Transverse colon (tissue), 4 donors: Measurements from ENCODE around the gene HSPG2. TPM values are rescaled to one million over a fixed set of nuclear protein-coding genes. Genes with fewer than 3 reads are reported as not detected.
"Not testable (repeated sequence)": the region's sequence is repeated elsewhere in the genome, so short reads cannot be mapped to it uniquely, and the experiment has no call there.

ENCODE experiments used
- DNase-seq: peaks from one replicate; pipeline ENCODE4 v3.0.0-alpha.2; 2019
- H3K27ac ChIP-seq, 4 donors: fragments of 200-600 bp; sonication (generic); 2 replicates each; pipeline ENCODE4 v1.5.1; 2016 to 2018; ENCODE audit warnings: inconsistent platforms in 4 of 4
- H3K27me3 ChIP-seq: fragments of 200-600 bp; sonication (generic); 2 replicates; pipeline ENCODE4 v1.5.1; 2017; ENCODE audit warnings: inconsistent platforms
- H3K36me3 ChIP-seq, 4 donors: fragments of 200-600 bp; sonication (generic); 2 replicates each; pipeline ENCODE4 v1.5.1; 2017 to 2019; ENCODE audit warnings: inconsistent platforms in 4 of 4
- H3K4me1 ChIP-seq, 4 donors: fragments of 200-600 bp; sonication (generic); 2 replicates each; pipeline ENCODE4 v1.5.1; 2017 to 2020; ENCODE audit warnings: inconsistent platforms in 4 of 4
- H3K4me3 ChIP-seq, 4 donors: fragments of 200-600 bp; sonication (generic); 1 replicate in 1 of 4; 2 replicates in 3 of 4; pipeline versions ENCODE4 v1.5.1 to v1.6.1; 2017 to 2019; ENCODE audit warnings: inconsistent platforms in 4 of 4
- H3K9me3 ChIP-seq, 2 donors: fragments of 200-600 bp; sonication (generic); 2 replicates each; pipeline ENCODE4 v1.5.1; 2017 to 2019; ENCODE audit warnings: inconsistent platforms in 2 of 2
- POLR2AphosphoS5 ChIP-seq, 3 donors: sonication (generic); formaldehyde crosslinking; IDR thresholded peaks; one replicate each; pipeline ENCODE4 v1.6.1; 2016; ENCODE audit warnings: antibody characterized with exemption in 3 of 3
- WGBS, 2 donors: methylation state at CpG; one replicate each; pipeline ENCODE4 v1.1.5; 2018; ENCODE audit warnings: low coverage in 1 of 2; 5-methylcytosine and 5-hydroxymethylcytosine counted together
- in situ Hi-C, 4 donors: fragments of 200-750 bp; cut with MboI; loops; one replicate each; pipeline versions ENCODE4 v1.15.0 to v1.15.1; 2017; ENCODE audit warnings: low sequenced_read_pairs in 3 of 4, low pct_ligation_motif_present in 1 of 4, low pct_unique_long_range_greater_than_20kb in 1 of 4
- intact Hi-C: fragments of 100-400 bp; cut with DNase I; formaldehyde crosslinking; loops from one replicate; pipeline ENCODE4 v1.15.1; 2023; ENCODE audit warnings: low total_unique reads
- total RNA-seq, 4 donors: library from RNA; depleted of rRNA; stranded (reverse); fragments of >200 nt; gene quantifications; one replicate each; pipeline ENCODE4 v1.1.0, GENCODE V29; 2016
- TF ChIP-seq, protein P1 (sequence below), 5 experiments: fragments of 200-600 bp in 3 of 5; fragments of 450-650 bp in 2 of 5; sonication (generic) in 3 of 5; IDR thresholded peaks; 1 replicate in 2 of 5; 2 replicates in 3 of 5; pipeline ENCODE4 v1.5.1; 2016 to 2017; ENCODE audit warnings: antibody characterized with exemption in 5 of 5, inconsistent platforms in 3 of 5, mild to moderate bottlenecking in 2 of 5, moderate library complexity in 1 of 5

The HSPG2 gene
- total RNA-seq = 100 to 1,000 TPM; 107 to 343 (median 228) TPM

DNA sequence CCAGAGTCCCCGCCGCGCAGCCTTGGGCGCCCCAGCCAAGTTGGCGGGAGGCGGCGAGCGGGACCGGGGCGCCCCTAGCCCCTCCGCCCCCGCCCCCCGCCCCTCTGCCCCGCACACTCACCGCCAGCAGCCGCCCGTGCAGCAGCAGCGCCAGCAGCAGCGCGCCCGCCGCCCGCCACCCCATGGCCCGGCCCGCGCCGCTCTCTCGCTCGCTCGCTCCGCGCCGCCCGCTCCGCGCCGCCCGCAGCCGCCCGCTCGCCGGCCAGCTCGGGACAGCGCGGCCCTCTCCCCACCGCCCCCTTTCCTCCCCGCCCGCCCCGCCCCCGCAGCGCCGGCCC lies at the start of gene HSPG2:
HSPG2 (minus strand) TSS at position 277 of the 338 bp plus-strand sequence; CDS start at position 184, 93 bp downstream.
- peak within 1 kb of the TSS; percentile 69 to 82 (median 74) for H3K4me3 ChIP-seq
- no peaks in the 10 kb centered on the region for H3K9me3 ChIP-seq
- peaks cover 30 to 70% (median 63%) of the 10 kb centered on the region in 4 donors for H3K4me1 ChIP-seq
- DNase-seq = no peak
- peak within 1 kb of the TSS; percentile 93 to 98 (median 94) for H3K27ac ChIP-seq
- no peaks in the 10 kb centered on the region for H3K27me3 ChIP-seq
- 1% methylated on average over 14 of the region's 52 CpGs; no CpG with 5 or more reads in 1 of the 2 donors for WGBS, 2 donors
- in situ Hi-C loops = no loop called here
- intact Hi-C loops = loop anchor here (5.0 kb wide), 1 partner anchor 35 kb away; no protein-coding TSS in a partner anchor
- TF ChIP-seq, protein P1, sequence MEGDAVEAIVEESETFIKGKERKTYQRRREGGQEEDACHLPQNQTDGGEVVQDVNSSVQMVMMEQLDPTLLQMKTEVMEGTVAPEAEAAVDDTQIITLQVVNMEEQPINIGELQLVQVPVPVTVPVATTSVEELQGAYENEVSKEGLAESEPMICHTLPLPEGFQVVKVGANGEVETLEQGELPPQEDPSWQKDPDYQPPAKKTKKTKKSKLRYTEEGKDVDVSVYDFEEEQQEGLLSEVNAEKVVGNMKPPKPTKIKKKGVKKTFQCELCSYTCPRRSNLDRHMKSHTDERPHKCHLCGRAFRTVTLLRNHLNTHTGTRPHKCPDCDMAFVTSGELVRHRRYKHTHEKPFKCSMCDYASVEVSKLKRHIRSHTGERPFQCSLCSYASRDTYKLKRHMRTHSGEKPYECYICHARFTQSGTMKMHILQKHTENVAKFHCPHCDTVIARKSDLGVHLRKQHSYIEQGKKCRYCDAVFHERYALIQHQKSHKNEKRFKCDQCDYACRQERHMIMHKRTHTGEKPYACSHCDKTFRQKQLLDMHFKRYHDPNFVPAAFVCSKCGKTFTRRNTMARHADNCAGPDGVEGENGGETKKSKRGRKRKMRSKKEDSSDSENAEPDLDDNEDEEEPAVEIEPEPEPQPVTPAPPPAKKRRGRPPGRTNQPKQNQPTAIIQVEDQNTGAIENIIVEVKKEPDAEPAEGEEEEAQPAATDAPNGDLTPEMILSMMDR (IDR thresholded peaks at IDR 0.05) = no peak
- peak in 1 of 3 donors; percentile 43 for TF ChIP-seq POLR2AphosphoS5 (IDR thresholded peaks at IDR 0.05)
- H3K36me3 ChIP-seq = no peaks in the 10 kb centered on the region

DNA sequence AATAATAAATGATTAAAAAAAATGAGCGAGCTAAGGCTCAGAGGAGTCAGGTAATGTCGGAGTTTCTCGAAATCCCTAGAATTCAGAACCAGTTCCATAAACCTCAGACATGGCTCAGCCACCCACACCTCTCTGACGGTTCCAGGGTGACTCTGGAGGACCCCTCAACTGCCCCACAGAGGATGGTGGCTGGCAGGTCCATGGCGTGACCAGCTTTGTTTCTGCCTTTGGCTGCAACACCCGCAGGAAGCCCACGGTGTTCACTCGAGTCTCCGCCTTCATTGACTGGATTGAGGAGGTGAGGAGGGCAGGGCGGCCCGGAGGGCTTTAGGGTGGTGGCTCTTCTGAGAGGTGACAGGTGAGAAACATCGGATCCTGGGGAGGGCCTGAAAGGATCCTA lies 49.3 kb upstream of the HSPG2 start:
- intact Hi-C loops = loop anchor here (2.0 kb wide), 1 partner anchor 18 kb away; no protein-coding TSS in a partner anchor
- 82 to 100% methylated on average over 2 to 11 of the region's 12 CpGs for WGBS, 2 donors
- H3K27me3 ChIP-seq, DNase-seq, H3K27ac ChIP-seq, H3K36me3 ChIP-seq, H3K9me3 ChIP-seq, in situ Hi-C loops, H3K4me1 ChIP-seq, H3K4me3 ChIP-seq: not testable (repeated sequence)

DNA sequence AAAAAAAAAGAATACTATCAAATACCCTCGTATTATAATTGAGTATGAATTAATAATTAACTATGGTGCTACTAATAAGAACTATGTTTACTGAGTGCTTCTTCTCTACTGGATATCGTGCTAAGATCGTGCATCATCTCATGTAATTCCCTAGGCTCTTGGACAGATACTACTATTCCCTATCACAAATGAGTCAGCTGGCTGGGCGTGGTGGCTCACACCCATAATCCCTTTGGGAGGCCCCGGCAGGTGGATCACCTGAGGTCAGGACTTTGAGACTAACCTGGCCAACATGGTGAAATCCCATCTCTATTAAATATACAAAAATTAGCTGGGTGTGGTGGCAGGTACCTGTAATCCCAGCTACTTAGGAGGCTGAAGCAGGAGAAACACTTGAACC lies 48.8 kb upstream of the HSPG2 start:
- intact Hi-C loops = loop anchor here (2.0 kb wide), 1 partner anchor 19 kb away; no protein-coding TSS in a partner anchor
- H3K36me3 ChIP-seq, H3K27me3 ChIP-seq, H3K9me3 ChIP-seq, H3K4me3 ChIP-seq, DNase-seq, in situ Hi-C loops, H3K27ac ChIP-seq, H3K4me1 ChIP-seq: not testable (repeated sequence)
- 0% methylated on average over 1 of the region's 5 CpGs; no CpG with 5 or more reads in 1 of the 2 donors for WGBS, 2 donors

DNA sequence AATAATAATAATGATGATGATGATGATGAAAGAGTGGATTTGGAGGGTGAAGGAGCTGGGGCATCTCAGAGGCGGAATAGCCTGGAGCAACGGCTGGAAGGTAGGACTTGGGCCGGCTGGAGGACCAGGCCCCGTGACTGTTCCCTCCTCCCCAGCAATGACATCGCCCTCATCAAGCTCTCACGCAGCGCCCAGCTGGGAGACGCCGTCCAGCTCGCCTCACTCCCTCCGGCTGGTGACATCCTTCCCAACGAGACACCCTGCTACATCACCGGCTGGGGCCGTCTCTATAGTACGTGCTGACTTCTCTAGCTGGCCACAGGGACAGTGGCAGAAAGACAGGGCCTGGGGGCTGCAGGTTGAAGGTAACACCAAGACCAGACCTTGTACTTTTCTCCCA lies 46.4 kb upstream of the HSPG2 start:
- H3K4me3 ChIP-seq, DNase-seq, H3K27me3 ChIP-seq, H3K9me3 ChIP-seq, H3K36me3 ChIP-seq, H3K27ac ChIP-seq, in situ Hi-C loops, intact Hi-C loops, H3K4me1 ChIP-seq: not testable (repeated sequence)
- WGBS, 2 donors = 69% methylated on average over 4 of the region's 15 CpGs; no CpG with 5 or more reads in 1 of the 2 donors

DNA sequence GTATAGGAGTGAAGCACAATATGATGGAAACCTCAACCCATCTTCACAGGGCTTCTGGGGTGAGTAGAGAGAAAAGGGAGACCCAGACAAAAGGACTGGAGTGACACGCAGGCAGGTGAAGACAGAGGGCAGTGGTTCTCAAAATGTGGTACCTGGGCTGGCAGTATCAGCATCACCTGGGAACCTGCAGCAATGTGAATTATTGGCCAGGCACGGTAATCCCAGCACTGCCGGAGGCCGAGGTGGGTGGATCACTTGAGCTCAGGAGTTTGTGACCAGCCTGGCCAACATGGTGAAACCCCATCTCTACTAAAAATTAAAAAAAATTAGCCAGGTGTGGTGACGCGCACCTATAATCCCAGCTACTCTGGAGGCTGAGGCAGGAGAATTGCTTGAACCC lies 45.0 kb upstream of the HSPG2 start:
- DNase-seq, H3K27ac ChIP-seq, H3K36me3 ChIP-seq, H3K27me3 ChIP-seq, intact Hi-C loops, H3K9me3 ChIP-seq, H3K4me3 ChIP-seq, in situ Hi-C loops, H3K4me1 ChIP-seq: not testable (repeated sequence)
- 20 to 74% methylated on average over 1 to 6 of the region's 6 CpGs for WGBS, 2 donors

DNA sequence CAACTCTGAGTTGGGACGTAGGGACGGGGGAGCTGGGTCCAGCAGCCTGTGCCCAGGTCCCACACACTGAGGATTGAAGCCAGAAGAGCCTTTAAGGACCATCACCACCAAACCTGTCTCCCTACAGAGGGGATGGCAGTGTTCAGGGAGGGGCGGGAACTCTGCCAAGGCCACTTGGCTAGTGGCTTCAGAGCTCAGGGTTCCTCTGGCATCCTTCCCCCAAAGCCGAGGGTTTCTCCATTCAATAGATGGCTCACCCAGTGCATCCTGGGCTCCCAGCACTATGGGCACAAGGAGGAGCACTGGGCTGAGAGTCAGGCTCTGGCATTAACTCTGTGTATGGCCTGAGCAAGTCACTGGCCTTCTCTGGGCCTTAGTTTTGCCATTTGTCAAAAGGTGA lies 44.1 kb upstream of the HSPG2 start:
- WGBS, 2 donors = 69% methylated on average over 2 of the region's 4 CpGs; no CpG with 5 or more reads in 1 of the 2 donors
- H3K27ac ChIP-seq, in situ Hi-C loops: not testable (repeated sequence)

DNA sequence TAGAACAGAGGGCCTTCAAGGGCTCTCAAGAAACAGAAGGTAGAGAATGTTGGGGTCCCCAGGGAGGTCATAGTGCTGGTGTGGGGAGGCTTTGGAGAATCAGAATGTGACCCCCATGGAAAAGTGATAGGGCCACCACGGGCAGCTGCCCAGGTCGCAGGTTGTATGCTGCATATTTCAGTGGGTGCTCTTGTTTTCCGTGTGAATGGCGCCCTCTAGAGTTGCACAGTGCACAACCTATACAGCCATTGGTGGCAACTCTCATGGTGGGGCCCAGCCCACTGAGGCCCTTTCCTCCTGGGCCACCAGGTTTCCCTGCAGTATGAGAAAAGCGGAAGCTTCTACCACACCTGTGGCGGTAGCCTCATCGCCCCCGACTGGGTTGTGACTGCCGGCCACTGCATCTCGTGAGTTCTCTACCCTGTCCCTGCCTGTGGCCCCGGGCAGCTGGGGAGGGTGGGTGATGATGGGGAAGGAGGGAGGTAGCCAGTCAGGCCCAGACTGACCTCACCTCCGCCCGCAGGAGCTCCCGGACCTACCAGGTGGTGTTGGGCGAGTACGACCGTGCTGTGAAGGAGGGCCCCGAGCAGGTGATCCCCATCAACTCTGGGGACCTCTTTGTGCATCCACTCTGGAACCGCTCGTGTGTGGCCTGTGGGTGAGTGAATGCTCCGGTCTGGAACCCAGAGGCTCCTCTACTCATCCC lies 43.6 kb upstream of the HSPG2 start:
- H3K4me3 ChIP-seq, intact Hi-C loops: not testable (repeated sequence)
- peak; percentile 43 for DNase-seq

More for the DNA sequence above, 44.1 kb upstream of the HSPG2 start:
- H3K4me3 ChIP-seq, DNase-seq, H3K4me1 ChIP-seq, H3K36me3 ChIP-seq, H3K27me3 ChIP-seq, intact Hi-C loops, H3K9me3 ChIP-seq: not testable (repeated sequence)

DNA sequence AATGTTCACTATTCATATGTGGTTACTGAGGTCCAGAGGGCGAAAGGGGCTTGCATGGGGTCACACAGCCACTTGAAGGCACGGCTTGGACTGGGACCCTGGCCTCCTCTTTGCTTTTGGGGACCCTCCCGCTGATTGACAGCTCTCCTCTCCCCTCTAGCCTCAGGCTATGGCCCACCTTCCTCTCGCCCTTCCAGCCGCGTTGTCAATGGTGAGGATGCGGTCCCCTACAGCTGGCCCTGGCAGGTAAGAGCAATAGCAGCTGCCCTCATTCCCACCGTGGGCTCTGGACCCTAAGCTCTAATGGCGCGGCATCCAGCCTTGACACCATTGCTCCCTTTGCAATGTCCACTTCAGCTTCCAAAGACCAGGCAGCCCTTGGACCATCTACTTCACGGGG lies 41.1 kb upstream of the HSPG2 start:
- in situ Hi-C loops, H3K9me3 ChIP-seq, intact Hi-C loops, H3K4me1 ChIP-seq, DNase-seq, H3K27me3 ChIP-seq, H3K36me3 ChIP-seq, H3K27ac ChIP-seq, H3K4me3 ChIP-seq: not testable (repeated sequence)
- 85 to 91% methylated on average over 4 to 11 of the region's 11 CpGs for WGBS, 2 donors

More for the DNA sequence above, 43.6 kb upstream of the HSPG2 start:
- H3K27me3 ChIP-seq, in situ Hi-C loops, H3K9me3 ChIP-seq, H3K27ac ChIP-seq, H3K36me3 ChIP-seq, H3K4me1 ChIP-seq: not testable (repeated sequence)
- 76% methylated on average over 17 of the region's 21 CpGs; no CpG with 5 or more reads in 1 of the 2 donors for WGBS, 2 donors

DNA sequence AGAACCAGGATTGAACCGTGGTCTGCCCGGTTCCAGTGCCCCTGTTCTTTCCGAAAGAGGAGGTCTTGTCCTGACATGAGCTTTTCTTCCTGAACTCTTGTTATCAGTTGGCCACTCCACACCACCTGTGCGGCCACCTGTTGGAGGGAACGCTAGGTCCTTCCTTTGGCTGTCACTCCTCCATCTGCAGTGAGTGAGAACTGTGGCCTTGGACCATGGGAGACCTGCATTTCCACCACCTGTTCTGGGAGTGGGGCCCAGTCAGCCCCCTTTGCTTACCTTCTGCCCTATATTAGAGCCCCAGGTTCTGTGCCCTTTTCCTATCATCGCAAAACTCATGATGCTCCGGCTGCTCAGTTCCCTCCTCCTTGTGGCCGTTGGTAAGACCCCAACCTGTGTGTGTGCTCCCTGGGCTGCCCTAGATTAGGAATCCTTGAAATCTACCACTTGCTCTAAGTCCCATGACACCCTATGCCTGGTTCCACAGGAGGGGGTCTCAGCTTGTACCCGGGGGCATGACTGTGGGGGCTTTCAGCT lies 39.7 kb upstream of the HSPG2 start, which contains the start of gene CELA3B:
CELA3B (plus strand) TSS at position 320 of the 537 bp plus-strand sequence; CDS start at position 338, 18 bp downstream.
- WGBS, 2 donors = 82 to 89% methylated on average over 4 to 7 of the region's 9 CpGs
- H3K4me3 ChIP-seq, in situ Hi-C loops, H3K9me3 ChIP-seq, DNase-seq, H3K4me1 ChIP-seq, H3K27ac ChIP-seq, H3K36me3 ChIP-seq, H3K27me3 ChIP-seq, intact Hi-C loops: not testable (repeated sequence)
